Activated CD8-positive, alpha-beta T cell treated with anti-CD3 and anti-CD28 coated beads for 36 hours (primary cell): ENCODE results near the gene VWA3B. TPM values are rescaled to one million over a fixed set of nuclear protein-coding genes. Genes with fewer than 3 reads are reported as not detected.
A peak's percentile ranks its signal among the peaks of the same experiment; 100 is the strongest.

Experiments
- ATAC-seq: fragments of 200-7000 bp; cut with Tn5 transposase; one replicate; pipeline ENCODE4 v1.10.0; 2021; ENCODE audit warnings: mild to moderate bottlenecking, moderate library complexity
- CTCF ChIA-PET: fragments of 350-600 bp; sonication (Branson Sonifier 250); formaldehyde crosslinking; loops from one replicate; lab custom pipeline; 2021; ENCODE audit warnings: antibody characterized with exemption; lab: Charles Lee
- POLR2A ChIA-PET: fragments of 350-600 bp; sonication (Branson Sonifier 250); formaldehyde crosslinking; loops from one replicate; lab custom pipeline; 2021; ENCODE audit warnings: antibody characterized with exemption; lab: Charles Lee
- DNase-seq: peaks from one replicate; pipeline ENCODE4 v3.0.0-alpha.2; 2020
- H3K27ac Mint-ChIP-seq: one replicate; pipeline ENCODE4 v1.8.0; 2021; ENCODE audit warnings: mild to moderate bottlenecking, mixed read lengths
- H3K27me3 Mint-ChIP-seq: one replicate; pipeline ENCODE4 v1.8.0; 2021; ENCODE audit warnings: mixed read lengths
- H3K36me3 Mint-ChIP-seq: one replicate; pipeline ENCODE4 v1.8.0; 2021; ENCODE audit warnings: low read depth, mixed read lengths
- H3K4me1 Mint-ChIP-seq: one replicate; pipeline ENCODE4 v1.8.0; 2021; ENCODE audit warnings: low read depth, mixed read lengths
- H3K4me3 Mint-ChIP-seq: one replicate; pipeline ENCODE4 v1.8.0; 2021; ENCODE audit warnings: mild to moderate bottlenecking, moderate library complexity, mixed read lengths
- H3K9me3 Mint-ChIP-seq: one replicate; pipeline ENCODE4 v1.8.0; 2021; ENCODE audit warnings: mixed read lengths
- intact Hi-C: fragments of 100-400 bp; cut with micrococcal nuclease; formaldehyde crosslinking; loops from one replicate; pipeline ENCODE4 v1.10.0; 2022
- total RNA-seq, 2 experiments: library from RNA; stranded (reverse); gene quantifications; one replicate each; pipeline ENCODE4 v1.2.3, GENCODE V29; 2021
- TF ChIP-seq, protein P1 (sequence below): fragments of 200-600 bp; IDR thresholded peaks from one replicate; pipeline ENCODE4 v1.8.0; 2022; ENCODE audit warnings: antibody characterized with exemption, mild to moderate bottlenecking

Gene VWA3B
- total RNA-seq, 2 experiments from 2014 or later, result not detected

DNA sequence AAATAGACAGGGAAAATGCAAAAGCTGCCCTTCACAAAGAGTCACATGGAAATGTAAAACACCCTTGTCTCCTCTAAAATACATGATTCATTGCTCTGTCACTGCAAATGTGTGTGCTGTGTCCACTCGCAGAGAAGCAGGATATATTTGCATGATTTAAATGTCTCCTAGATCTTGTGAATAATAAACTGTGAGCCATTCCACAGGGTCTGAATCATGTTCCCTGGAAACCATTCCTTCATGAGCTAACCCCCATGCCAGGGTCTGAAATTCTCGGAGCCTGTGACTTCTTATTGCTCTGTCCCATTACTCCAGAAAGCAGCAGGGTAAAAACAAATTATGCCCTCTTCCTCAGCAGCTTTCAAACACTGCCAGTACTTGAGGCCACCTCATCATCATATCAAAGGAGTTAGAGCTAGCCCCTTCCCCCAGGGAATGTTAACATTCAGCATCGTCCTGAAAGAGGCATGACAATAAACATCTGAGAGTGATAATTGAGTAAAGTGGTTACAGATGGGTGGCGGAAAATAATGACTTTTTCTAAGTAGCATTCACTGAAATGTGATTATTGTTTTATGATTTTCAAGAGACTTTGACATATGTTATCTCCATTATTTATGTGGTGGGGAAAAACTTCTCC lies 247.6 kb downstream of the VWA3B start:
- intact Hi-C loops, result no loop called here
- ATAC-seq (no peak), DNase-seq (no peak)
- Mint-ChIP-seq H3K4me3 (no peak overlapping the region), H3K27me3 (peaks cover 17% of the 10 kb centered on the region), H3K27ac (no peak overlapping the region), H3K36me3 (no peaks in the 10 kb centered on the region), H3K9me3 (no peaks in the 10 kb centered on the region), H3K4me1 (no peaks in the 10 kb centered on the region)
- ChIA-PET POLR2A (no interaction called here), CTCF (no interaction called here)
- TF ChIP-seq, protein P1, sequence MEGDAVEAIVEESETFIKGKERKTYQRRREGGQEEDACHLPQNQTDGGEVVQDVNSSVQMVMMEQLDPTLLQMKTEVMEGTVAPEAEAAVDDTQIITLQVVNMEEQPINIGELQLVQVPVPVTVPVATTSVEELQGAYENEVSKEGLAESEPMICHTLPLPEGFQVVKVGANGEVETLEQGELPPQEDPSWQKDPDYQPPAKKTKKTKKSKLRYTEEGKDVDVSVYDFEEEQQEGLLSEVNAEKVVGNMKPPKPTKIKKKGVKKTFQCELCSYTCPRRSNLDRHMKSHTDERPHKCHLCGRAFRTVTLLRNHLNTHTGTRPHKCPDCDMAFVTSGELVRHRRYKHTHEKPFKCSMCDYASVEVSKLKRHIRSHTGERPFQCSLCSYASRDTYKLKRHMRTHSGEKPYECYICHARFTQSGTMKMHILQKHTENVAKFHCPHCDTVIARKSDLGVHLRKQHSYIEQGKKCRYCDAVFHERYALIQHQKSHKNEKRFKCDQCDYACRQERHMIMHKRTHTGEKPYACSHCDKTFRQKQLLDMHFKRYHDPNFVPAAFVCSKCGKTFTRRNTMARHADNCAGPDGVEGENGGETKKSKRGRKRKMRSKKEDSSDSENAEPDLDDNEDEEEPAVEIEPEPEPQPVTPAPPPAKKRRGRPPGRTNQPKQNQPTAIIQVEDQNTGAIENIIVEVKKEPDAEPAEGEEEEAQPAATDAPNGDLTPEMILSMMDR, result no peak

DNA sequence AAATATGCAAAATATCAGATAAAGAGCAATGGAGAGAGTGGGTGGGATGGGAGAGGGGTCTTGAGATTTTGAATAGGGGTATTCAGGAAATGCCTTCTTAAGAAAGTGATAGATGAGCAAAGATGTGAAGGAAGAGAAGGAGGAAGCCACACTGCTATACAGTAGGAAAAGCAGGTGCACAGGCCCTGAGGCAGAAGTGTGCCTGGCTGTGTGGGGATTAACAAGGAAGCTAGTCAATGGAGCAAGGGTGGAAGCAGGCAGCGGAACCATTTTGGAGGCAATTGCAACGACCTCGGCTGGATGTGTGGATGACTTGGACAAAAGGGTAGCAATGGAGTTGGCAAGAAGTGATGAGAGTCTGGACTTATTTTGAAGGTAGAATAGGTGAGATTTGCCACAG lies 248.3 kb downstream of the VWA3B start:
- no peak overlapping the region for H3K27ac Mint-ChIP-seq
- ChIA-PET POLR2A (no interaction called here), CTCF (no interaction called here)
- no peaks in the 10 kb centered on the region for H3K36me3 Mint-ChIP-seq
- no peaks in the 10 kb centered on the region for H3K4me1 Mint-ChIP-seq
- peaks cover 17% of the 10 kb centered on the region for H3K27me3 Mint-ChIP-seq
- DNase-seq (no peak), ATAC-seq (no peak)
- TF ChIP-seq, protein P1, result no peak
- no peak overlapping the region for H3K4me3 Mint-ChIP-seq
- no peaks in the 10 kb centered on the region for H3K9me3 Mint-ChIP-seq
- intact Hi-C loops, result no loop called here

DNA sequence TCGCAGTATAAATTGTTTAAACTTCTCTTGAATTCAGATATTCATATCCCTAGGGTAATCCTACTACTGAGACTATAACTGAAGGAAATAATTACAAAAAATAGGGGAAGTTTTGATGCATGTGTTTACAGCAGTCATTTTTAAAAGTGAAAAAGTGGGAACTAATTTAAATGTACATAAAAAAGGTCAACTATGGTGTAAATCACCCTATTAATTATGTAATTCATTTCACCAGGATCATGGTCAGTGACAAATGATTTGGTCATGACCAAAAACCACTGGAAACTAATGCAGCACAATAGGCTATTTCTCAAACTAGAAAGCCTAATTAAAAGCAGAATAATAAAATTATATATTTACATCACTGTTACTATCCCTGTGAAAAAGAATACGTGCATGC lies 254.3 kb downstream of the VWA3B start:
- H3K27ac Mint-ChIP-seq, result no peak overlapping the region
- no peaks in the 10 kb centered on the region for H3K9me3 Mint-ChIP-seq
- peaks cover 4% of the 10 kb centered on the region for H3K36me3 Mint-ChIP-seq
- ATAC-seq, result no peak
- intact Hi-C loops, result no loop called here
- H3K27me3 Mint-ChIP-seq, result peaks cover 23% of the 10 kb centered on the region
- DNase-seq, result no peak
- POLR2A ChIA-PET, result no interaction called here
- peaks cover 3% of the 10 kb centered on the region for H3K4me1 Mint-ChIP-seq
- CTCF ChIA-PET, result no interaction called here
- H3K4me3 Mint-ChIP-seq, result no peak overlapping the region
- TF ChIP-seq, protein P1, result no peak

DNA sequence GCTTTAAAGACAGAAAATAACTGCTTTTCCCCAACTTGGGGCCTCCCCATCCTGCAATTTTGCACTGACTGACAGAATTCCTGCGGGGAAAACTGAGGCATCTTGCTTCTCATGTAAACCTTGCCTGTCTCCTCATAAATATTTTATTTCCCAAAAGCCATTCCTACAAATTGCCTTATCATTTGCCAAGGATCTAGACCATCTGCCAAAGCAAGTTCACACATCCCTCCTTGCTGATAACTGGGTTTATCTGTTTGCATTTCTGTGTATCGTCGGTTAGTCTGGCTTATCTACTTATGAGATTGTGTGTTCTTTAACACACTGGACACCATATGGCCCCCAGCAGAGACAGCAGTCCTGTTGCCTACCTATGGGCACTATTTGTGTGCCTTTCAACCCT lies 256.3 kb downstream of the VWA3B start:
- CTCF ChIA-PET, result no interaction called here
- TF ChIP-seq, protein P1, result no peak
- DNase-seq (no peak), ATAC-seq (no peak)
- Mint-ChIP-seq H3K36me3 (peaks cover 4% of the 10 kb centered on the region), H3K4me3 (no peak overlapping the region), H3K9me3 (no peaks in the 10 kb centered on the region), H3K27me3 (peaks cover 31% of the 10 kb centered on the region), H3K4me1 (peaks cover 6% of the 10 kb centered on the region), H3K27ac (no peak overlapping the region)
- intact Hi-C loops, result no loop called here
- POLR2A ChIA-PET, result no interaction called here

DNA sequence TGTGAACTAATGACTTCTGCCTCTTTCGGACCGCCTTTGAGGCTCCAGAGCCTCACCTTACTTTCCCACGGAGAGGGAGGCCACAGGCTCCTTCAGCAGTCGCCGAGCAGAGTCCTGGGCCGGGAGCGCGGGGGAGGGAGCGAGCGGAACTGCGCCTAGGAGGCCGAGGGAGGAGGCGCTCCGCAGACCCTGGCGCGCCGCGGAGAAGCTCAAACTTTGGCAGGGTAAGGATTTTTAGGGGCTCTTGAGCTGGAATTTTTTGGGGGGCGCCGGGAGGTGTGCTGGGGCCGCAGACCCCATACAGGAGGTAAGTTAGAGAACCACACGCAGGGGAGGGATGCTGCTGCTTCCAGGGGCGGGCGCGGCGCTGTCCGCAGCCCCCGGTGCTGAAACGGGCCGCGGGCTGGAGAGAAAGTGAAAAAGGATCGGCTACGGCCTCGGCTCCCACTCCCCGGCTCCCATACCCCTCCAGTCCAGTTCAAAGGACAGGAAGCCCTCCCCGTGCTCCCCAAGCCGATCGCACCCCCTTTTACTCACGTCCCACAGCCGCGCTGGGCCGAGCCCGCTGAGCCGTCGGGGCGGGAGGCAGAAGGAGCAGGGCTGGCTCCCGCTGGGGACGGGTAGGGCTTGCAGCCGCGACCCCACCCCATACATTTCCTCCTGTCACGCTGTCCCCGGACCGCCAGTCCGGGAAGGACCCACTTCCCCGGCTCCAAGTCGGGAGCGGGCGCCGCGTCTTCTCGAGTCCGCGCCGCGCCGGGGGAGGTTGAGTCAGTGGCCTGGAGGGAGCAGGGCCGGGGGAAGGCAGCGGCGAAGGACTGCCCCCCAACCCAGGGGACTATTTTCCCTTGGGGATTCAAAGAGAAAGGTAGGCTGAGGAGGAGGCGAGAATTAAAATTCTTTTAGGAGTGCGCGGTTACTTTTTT lies 259.6 kb downstream of the VWA3B start, which contains the start of gene CNGA3:
TSS of gene CNGA3 (plus strand) at position 146 of the 926 bp plus-strand sequence. CDS start 23,520 bp downstream, outside the sequence.
- H3K27ac Mint-ChIP-seq, result no peak within 1 kb of the TSS
- DNase-seq (peak; percentile 40), ATAC-seq (no peak)
- TF ChIP-seq, protein P1, result no peak
- CTCF ChIA-PET, result interaction anchor here (1.9 kb wide), 1 partner anchor 38 kb away, joined by 5 read pairs; no protein-coding TSS in a partner anchor
- peaks cover 4% of the 10 kb centered on the region for H3K36me3 Mint-ChIP-seq
- no peaks in the 10 kb centered on the region for H3K9me3 Mint-ChIP-seq
- H3K27me3 Mint-ChIP-seq, result peaks cover 53% of the 10 kb centered on the region
- intact Hi-C loops, result no loop called here
- POLR2A ChIA-PET, result no interaction called here
- no peak within 1 kb of the TSS for H3K4me3 Mint-ChIP-seq
- H3K4me1 Mint-ChIP-seq, result peaks cover 6% of the 10 kb centered on the region
